Endothelial cell of umbilical vein (primary cell): ENCODE data around the gene WDTC1. TPM values are rescaled to one million over a fixed set of nuclear protein-coding genes. Genes with fewer than 3 reads are reported as not detected.

ENCODE experiments used
- BruUV-seq: library from RNA; stranded (reverse); fragments of 400-500 nt; replicated peaks from 2 replicates; lab custom pipeline; 2021; lab: Mats Ljungman, UMichigan
- CTCF ChIA-PET: fragments of 300-600, 350-600 bp; sonication (Branson Sonifier 250); formaldehyde crosslinking; loops from one replicate; lab custom pipeline; 2021; ENCODE audit warnings: antibody characterized with exemption, inconsistent platforms; lab: Charles Lee
- POLR2A ChIA-PET: fragments of 300-600, 350-600 bp; sonication (Branson Sonifier 250); formaldehyde crosslinking; loops from one replicate; lab custom pipeline; 2021; ENCODE audit warnings: antibody characterized with exemption, inconsistent platforms; lab: Charles Lee
- DNase-seq: peaks from one replicate; pipeline ENCODE4 v3.0.0-alpha.2; 2011; ENCODE audit warnings: low read depth, low spot score
- FAIRE-seq: peaks from 2 replicates; lab custom pipeline; 2011; peaks lifted over from hg19 to GRCh38; lab: Jason Lieb, UNC
- H2AFZ ChIP-seq: 2 replicates; pipeline ENCODE4 v1.6.0; 2012; ENCODE audit warnings: low read depth, low read length, control low read depth, inconsistent platforms
- H3K27ac ChIP-seq: 2 replicates; pipeline ENCODE4 v1.5.1; 2011; ENCODE audit warnings: low read depth, mild to moderate bottlenecking, control low read depth, low read length, moderate library complexity; ENCODE audit not compliant: insufficient read depth
- H3K27me3 ChIP-seq, 2 experiments: 2 replicates each; pipeline versions ENCODE4 v1.6.0 to v1.6.1; 2011; ENCODE audit warnings: low read length in 2 of 2, mixed read lengths in 1 of 2; ENCODE audit not compliant: control insufficient read depth in 2 of 2, insufficient read depth in 2 of 2
- H3K36me3 ChIP-seq, 2 experiments: 2 replicates in 1 of 2; 3 replicates in 1 of 2; pipeline ENCODE4 v1.5.1; 2011; ENCODE audit warnings: low read length in 2 of 2, mild to moderate bottlenecking in 1 of 2, moderate library complexity in 1 of 2; ENCODE audit not compliant: control insufficient read depth in 2 of 2, insufficient read depth in 2 of 2; ENCODE audit errors: extremely low read depth in 1 of 2
- H3K4me1 ChIP-seq: 3 replicates; pipeline ENCODE4 v1.5.1; 2011; ENCODE audit warnings: mild to moderate bottlenecking, low read length; ENCODE audit not compliant: control insufficient read depth, insufficient read depth; ENCODE audit errors: extremely low read depth
- H3K4me2 ChIP-seq: 2 replicates; pipeline ENCODE4 v1.6.1; 2011; ENCODE audit warnings: low read length, control low read depth, mixed read lengths; ENCODE audit not compliant: insufficient read depth
- H3K4me3 ChIP-seq, 3 experiments: fragments of 200-600 bp in 1 of 3; sonication (generic), shearing (Covaris generic) in 1 of 3; replicated peaks in 1 of 3; 2 replicates each; pipeline ENCODE4 v1.5.1; 2011 to 2016; ENCODE audit warnings: control low read depth in 3 of 3, low read length in 3 of 3, mild to moderate bottlenecking in 2 of 3, inconsistent platforms in 1 of 3, low read depth in 1 of 3, moderate library complexity in 1 of 3; ENCODE audit not compliant: insufficient read depth in 1 of 3
- H3K79me2 ChIP-seq: 2 replicates; pipeline ENCODE4 v1.6.0; 2012; ENCODE audit warnings: low read length, inconsistent platforms; ENCODE audit not compliant: control insufficient read depth, insufficient read depth
- H3K9ac ChIP-seq: replicated peaks from 2 replicates; pipeline ENCODE3; 2011; ENCODE audit warnings: low read length, control low read depth; ENCODE audit not compliant: insufficient read depth; ENCODE audit errors: extremely low read depth
- H3K9me1 ChIP-seq: replicated peaks from 3 replicates; pipeline ENCODE4 v1.6.0; 2011; ENCODE audit warnings: mild to moderate bottlenecking, low read length; ENCODE audit not compliant: control insufficient read depth, insufficient read depth; ENCODE audit errors: extremely low read depth
- H3K9me3 ChIP-seq: replicated peaks from 2 replicates; pipeline ENCODE4 v1.5.1; 2012; ENCODE audit warnings: low read length, inconsistent platforms; ENCODE audit not compliant: control insufficient read depth, insufficient read depth
- H4K20me1 ChIP-seq: replicated peaks from 2 replicates; pipeline ENCODE3; 2011; ENCODE audit warnings: mild to moderate bottlenecking, low read length; ENCODE audit not compliant: control insufficient read depth, insufficient read depth; ENCODE audit errors: extremely low read depth
- CTCF ChIP-seq, 2 donors: IDR thresholded peaks; 1 replicate in 1 of 2; 2 replicates in 1 of 2; pipeline ENCODE4 v1.5.1; 2011; ENCODE audit warnings: low read length in 2 of 2, mild to moderate bottlenecking in 2 of 2, moderate library complexity in 2 of 2, control low read depth in 1 of 2, inconsistent platforms in 1 of 2, low read depth in 1 of 2; ENCODE audit not compliant: insufficient read depth in 1 of 2; ENCODE audit errors: extremely low read depth in 1 of 2
- EZH2 ChIP-seq: IDR thresholded peaks from 2 replicates; pipeline ENCODE4 v1.6.1; 2012; ENCODE audit warnings: borderline replicate concordance, low read depth, mild to moderate bottlenecking, moderate library complexity, low read length, inconsistent platforms; ENCODE audit not compliant: severe bottlenecking
- FOS ChIP-seq: IDR thresholded peaks from 2 replicates; pipeline ENCODE4 v1.6.1; 2011; ENCODE audit warnings: mild to moderate bottlenecking, low read length, moderate library complexity, borderline replicate concordance; ENCODE audit not compliant: insufficient read depth
- GATA2 ChIP-seq: IDR thresholded peaks from 2 replicates; pipeline ENCODE4 v1.7.0; 2011; ENCODE audit warnings: low read depth, mild to moderate bottlenecking, moderate library complexity, mixed read lengths, low read length; ENCODE audit not compliant: insufficient read length, insufficient read depth
- JUN ChIP-seq: IDR thresholded peaks from 2 replicates; pipeline ENCODE4 v1.6.1; 2011; ENCODE audit warnings: borderline replicate concordance, low read depth; ENCODE audit not compliant: insufficient read length, insufficient read depth
- MAX ChIP-seq: IDR thresholded peaks from 2 replicates; pipeline ENCODE4 v1.6.1; 2011; ENCODE audit not compliant: insufficient read depth, insufficient read length
- MYC ChIP-seq: IDR thresholded peaks from one replicate; pipeline ENCODE4 v1.6.1; 2011; ENCODE audit warnings: mild to moderate bottlenecking, low read depth, low read length
- POLR2A ChIP-seq: IDR thresholded peaks from 2 replicates; pipeline ENCODE4 v1.6.1; 2012; ENCODE audit warnings: low read depth, mild to moderate bottlenecking, control low read depth, low read length
- POLR2AphosphoS5 ChIP-seq: IDR thresholded peaks from 2 replicates; pipeline ENCODE4 v1.6.1; 2012; ENCODE audit warnings: low read depth, mild to moderate bottlenecking, control low read depth, low read length, moderate library complexity; ENCODE audit not compliant: insufficient read depth
- dilution Hi-C: fragments of 300-500 bp; cut with MboI; formaldehyde crosslinking; loops from one replicate; pipeline ENCODE4 v1.15.0; 2019; ENCODE audit warnings: low sequenced_read_pairs; ENCODE audit not compliant: extremely low pct_ligation_motif_present
- intact Hi-C: fragments of 100-400 bp; cut with micrococcal nuclease; formaldehyde crosslinking; loops from one replicate; pipeline ENCODE4 v1.10.0; 2022
- polyA plus RNA-seq, 4 experiments: library from polyadenylated mRNA; depleted of rRNA in 3 of 4; stranded (reverse) in 3 of 4; unstranded in 1 of 4; fragments of >200 nt; gene quantifications; 2 replicates each; pipeline versions ENCODE4 v1.2.1 to v1.2.3, GENCODE V29; 2011 to 2012; ENCODE audit warnings: missing spikeins in 1 of 4
- total RNA-seq: library from RNA; stranded (reverse); gene quantifications from 2 replicates; pipeline ENCODE4 v1.2.3, GENCODE V29; 2021

Gene WDTC1
- total and polyA plus RNA-seq, 2 donors (not counting 3 experiments of a cell fraction or from before 2014, with no cell fraction given), result 15.4 to 27.6 TPM

- Histone ChIP-seq H4K20me1 (no peaks in the 10 kb centered on the region), H3K4me1 (no peaks in the 10 kb centered on the region), H3K9me1 (no peaks in the 10 kb centered on the region), H3K27me3 (no peaks in the 10 kb centered on the region), H3K79me2 (no peaks in the 10 kb centered on the region), H3K9ac (no peak overlapping the region), H2AFZ (no peak overlapping the region), H3K9me3 (no peaks in the 10 kb centered on the region), H3K27ac (no peak overlapping the region), H3K4me2 (no peak overlapping the region), H3K4me3 (no peak overlapping the region), H3K36me3 (no peaks in the 10 kb centered on the region)
- TF ChIP-seq MAX (no peak), POLR2A (no peak)
- DNase-seq (no peak), FAIRE-seq (no peak)
- CTCF ChIA-PET, result interaction anchor here (1.3 kb wide), 1 partner anchor 11 kb away, joined by 3 read pairs; no protein-coding TSS in a partner anchor
- POLR2A ChIA-PET, result interaction anchor here (0.6 kb wide), 1 partner anchor 30 kb away, joined by 3 read pairs; no protein-coding TSS in a partner anchor
- dilution Hi-C loops (no loop called here), intact Hi-C loops (no loop called here)
- BruUV-seq, result no TSS peak
These were observed 42.3 kb upstream of the WDTC1 start for GRCh38 chr1:27192039-27192529.

GRCh38 chr1:27193194-27193593, 41.2 kb upstream of the WDTC1 start:
- no peak overlapping the region for H3K4me2 ChIP-seq
- no TSS peak for BruUV-seq
- H2AFZ ChIP-seq, result no peak overlapping the region
- H3K79me2 ChIP-seq, result no peaks in the 10 kb centered on the region
- intact Hi-C loops, result no loop called here
- POLR2A ChIA-PET, result no interaction called here
- no peaks in the 10 kb centered on the region for H3K36me3 ChIP-seq
- dilution Hi-C loops, result no loop called here
- DNase-seq (no peak), FAIRE-seq (no peak)
- H3K9me1 ChIP-seq, result no peaks in the 10 kb centered on the region
- H3K27ac ChIP-seq, result no peak overlapping the region
- no peak overlapping the region for H3K4me3 ChIP-seq
- no peaks in the 10 kb centered on the region for H4K20me1 ChIP-seq
- no peaks in the 10 kb centered on the region for H3K27me3 ChIP-seq
- no peaks in the 10 kb centered on the region for H3K4me1 ChIP-seq
- H3K9me3 ChIP-seq, result no peaks in the 10 kb centered on the region
- no peak overlapping the region for H3K9ac ChIP-seq
- CTCF ChIA-PET, result interaction anchor here (1.3 kb wide), 1 partner anchor 10 kb away, joined by 3 read pairs; no protein-coding TSS in a partner anchor
- TF ChIP-seq JUN (no peak), CTCF (IDR thresholded peaks at IDR 0.05; ENCODE audit: extremely low read depth in 1 of 2, insufficient read depth in 1 of 2, low read depth in 1 of 2, low read length in 2 of 2) (no peak), POLR2AphosphoS5 (no peak), FOS (no peak), MYC (no peak), EZH2 (no peak), GATA2 (no peak), POLR2A (no peak), MAX (no peak)
